GM18505 (cell line): Measurements from ENCODE around the gene PCNX3.
A peak's percentile ranks its signal among the peaks of the same experiment; 100 is the strongest.
"Not testable (repeated sequence)": the region's sequence is repeated elsewhere in the genome, so short reads cannot be mapped to it uniquely, and the experiment has no call there.

Source experiments
- ATAC-seq: cut with Tn5 transposase; IDR thresholded peaks from one replicate; pipeline ENCODE4 v1.9.1; 2021; ENCODE audit not compliant: unreplicated experiment
- POLR2A ChIP-seq: IDR thresholded peaks from 4 replicates; pipeline ENCODE4 v1.6.1; 2011; ENCODE audit warnings: borderline replicate concordance; ENCODE audit not compliant: insufficient read depth, insufficient read length; ENCODE audit errors: extremely low read depth

PCNX3 gene

GRCh38 chr11:65658174-65659021 is 42.8 kb downstream of the PCNX3 start:
- no peak for TF ChIP-seq POLR2A
- ATAC-seq, result no peak

- TF ChIP-seq POLR2A, result no peak
- no peak for ATAC-seq
Measured at GRCh38 chr11:65660038-65660437, 44.5 kb downstream of the PCNX3 start.

DNA sequence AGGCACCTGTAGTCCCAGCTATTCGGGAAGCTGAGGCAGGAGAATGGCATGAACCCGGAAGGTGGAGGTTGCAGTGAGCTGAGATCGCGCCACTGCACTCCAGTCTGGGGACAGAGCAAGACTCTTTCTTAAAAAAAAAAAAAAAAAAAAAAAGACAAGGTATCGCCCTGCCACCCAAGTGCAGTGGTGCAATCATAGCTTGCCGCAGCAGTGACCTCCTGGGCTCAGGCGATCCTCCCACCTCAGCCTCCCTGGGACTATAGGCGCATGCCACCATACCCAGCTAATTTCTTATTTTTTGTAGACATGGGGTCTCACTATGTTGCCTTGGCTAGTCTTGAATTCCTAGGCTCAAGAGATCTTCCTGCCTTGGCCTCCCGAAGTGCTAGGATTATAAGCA is 45.3 kb downstream of the PCNX3 start:
- not testable (repeated sequence) for ATAC-seq

- no peak for ATAC-seq
- TF ChIP-seq POLR2A, result no peak
Measured at GRCh38 chr11:65661599-65662246, 46.1 kb downstream of the PCNX3 start.

DNA sequence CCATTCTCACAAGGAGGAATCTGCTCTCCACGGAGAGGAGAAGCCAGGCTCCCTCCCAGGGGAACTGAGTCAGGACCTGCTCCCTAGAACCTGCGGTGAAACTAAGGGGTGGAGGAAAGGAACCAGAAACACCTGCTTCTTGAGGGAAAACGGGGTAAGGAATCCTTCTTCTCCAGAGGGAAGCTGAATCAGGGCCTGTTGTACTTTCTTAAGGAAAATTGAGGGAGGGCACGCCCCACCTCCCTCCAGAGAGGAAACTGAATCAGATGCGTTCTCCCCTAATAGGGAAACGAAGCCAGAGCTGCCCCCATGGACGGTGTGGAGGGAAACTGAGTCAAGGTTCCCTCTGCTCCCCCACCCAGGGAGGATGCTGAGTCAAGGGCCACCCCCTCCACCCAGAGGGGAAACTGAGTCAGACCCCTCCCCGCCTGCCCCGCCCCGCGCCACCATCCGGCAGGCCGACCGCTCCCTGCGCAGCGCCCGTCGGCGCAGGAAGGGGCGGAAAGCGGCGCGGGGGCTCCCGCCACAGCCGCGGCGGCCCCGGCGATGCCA is 46.7 kb downstream of the PCNX3 start:
- no peak for ATAC-seq
- no peak for TF ChIP-seq POLR2A

DNA sequence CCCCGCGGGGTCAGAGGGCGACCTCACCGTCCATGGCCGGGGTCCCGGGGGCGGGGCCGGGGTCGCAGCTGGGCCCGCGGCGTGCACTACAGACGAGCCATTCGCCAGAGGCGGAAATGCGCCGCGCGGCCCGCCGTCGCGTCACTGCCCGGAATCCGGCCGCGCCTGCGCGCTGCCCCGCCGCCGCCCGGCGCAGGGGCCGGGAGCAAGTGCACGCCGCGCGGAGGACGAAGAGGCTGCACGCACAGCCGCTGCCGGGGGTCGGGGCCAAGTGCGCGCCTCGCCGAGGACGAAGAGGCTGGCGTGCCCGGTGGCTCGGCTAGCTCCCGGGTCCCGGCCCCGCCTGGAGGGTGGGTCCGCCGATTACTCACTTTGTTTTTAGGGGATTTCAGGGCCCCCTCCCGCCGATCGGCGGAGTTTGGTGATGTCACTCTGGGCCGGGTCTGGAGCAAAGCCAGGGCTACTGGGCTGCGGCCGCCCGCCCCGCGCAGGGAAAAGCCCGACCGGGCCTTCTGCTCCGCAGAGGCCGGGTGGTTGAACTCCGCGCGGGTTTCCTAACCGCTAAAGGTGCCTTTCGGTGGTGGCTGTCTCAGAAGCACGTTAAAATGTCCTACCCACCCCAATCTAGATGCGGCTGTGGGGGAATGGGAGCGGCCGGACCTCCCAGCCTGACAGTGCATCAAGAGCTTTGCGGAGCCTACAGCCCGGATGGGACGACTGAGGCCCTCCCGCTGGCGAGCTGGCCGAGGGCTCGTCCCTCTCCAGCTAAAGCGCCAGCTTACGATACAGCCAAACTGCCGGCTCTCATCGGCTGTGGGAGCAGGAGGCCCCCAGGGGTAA is 47.4 kb downstream of the PCNX3 start, which contains the start of gene RELA:
Gene RELA, minus strand, starts transcription at position 118 of the 840 bp plus-strand sequence. Its CDS starts 84 bp downstream, at position 34.
- ATAC-seq, result peak; percentile 82
- peak; percentile 73 for TF ChIP-seq POLR2A

- ATAC-seq, result peak; percentile 23
- no peak for TF ChIP-seq POLR2A
Measured at GRCh38 chr11:65663639-65664200, 48.1 kb downstream of the PCNX3 start.

- no peak for TF ChIP-seq POLR2A
- ATAC-seq, result no peak
Measured at GRCh38 chr11:65672180-65672860, 56.7 kb downstream of the PCNX3 start.

DNA sequence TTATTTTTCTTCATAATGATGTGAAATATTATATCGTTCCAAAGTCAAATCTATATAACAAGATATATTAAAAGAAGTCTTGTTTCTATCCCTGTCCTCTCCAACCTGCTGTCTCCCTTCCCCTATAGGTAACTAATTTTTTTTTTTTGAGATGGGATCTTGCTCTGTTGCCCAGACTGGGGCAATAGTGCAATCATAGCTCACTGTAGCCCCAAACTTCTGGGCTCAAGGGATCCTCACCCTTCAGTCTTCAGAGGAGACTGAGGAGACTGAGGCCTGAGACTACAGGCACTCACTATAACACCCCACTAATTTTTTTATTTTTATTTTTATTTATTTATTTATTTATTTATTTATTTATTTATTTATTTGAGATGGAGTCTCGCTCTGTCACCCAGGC is 57.4 kb downstream of the PCNX3 start:
- ATAC-seq, result no peak
- TF ChIP-seq POLR2A, result no peak

- no peak for ATAC-seq
- no peak for TF ChIP-seq POLR2A
Measured at GRCh38 chr11:65680192-65680743, 64.7 kb downstream of the PCNX3 start.

DNA sequence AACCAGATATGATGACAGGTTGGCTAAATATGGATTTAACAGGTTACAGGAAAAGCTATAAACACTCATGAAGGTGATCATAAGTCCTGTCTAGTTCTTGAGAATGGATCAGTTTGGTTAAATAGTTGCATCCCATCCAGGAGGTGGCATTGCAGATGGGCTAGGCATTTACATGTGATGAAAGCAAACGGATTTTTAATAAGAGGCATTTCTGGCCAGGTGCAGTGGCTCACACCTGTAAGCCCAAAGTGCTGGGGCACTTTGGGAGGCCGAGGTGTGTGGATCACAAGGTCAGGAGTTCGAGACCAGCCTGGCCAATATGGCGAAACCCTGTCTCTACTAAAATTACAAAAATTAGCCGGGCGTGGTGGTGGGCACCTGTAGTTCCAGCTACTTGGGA is 67.9 kb downstream of the PCNX3 start:
- not testable (repeated sequence) for ATAC-seq

DNA sequence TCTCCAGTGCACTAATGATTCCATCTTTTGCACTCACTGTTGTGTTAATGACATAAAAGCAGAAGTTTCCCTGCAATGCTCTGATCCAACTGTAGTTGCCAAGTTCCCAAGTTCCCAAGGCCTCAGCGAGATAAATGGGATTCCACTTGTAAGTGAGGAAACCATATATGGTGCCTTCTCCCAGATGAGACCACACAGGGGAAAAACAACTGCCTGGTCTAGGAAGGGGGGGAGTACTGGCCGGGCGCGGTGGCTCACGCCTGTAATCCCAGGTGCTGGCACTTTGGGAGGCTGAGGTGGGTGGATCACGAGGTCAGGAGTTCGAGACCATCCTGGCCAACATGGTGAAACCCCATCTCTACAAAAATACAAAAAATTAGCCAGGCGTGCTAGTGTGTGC is 70.4 kb downstream of the PCNX3 start:
- TF ChIP-seq POLR2A, result no peak
- no peak for ATAC-seq
